ENCODE results near the gene CCDC198. TPM values are rescaled to one million over a fixed set of nuclear protein-coding genes. Genes with fewer than 3 reads are reported as not detected.

Gene CCDC198
- total RNA-seq, 1 donor = not detected

GRCh38 chr14:57491640-57492039 lies 2.0 kb downstream of the CCDC198 start:
- TF ChIP-seq CTCF (IDR thresholded peaks at IDR 0.05; ENCODE audit: insufficient read depth, low read length) = no peak
- DNase-seq (ENCODE audit: low read depth) = no peak
- no peak overlapping the region for H3K4me3 ChIP-seq (ENCODE audit: low read depth, low read length)

DNA sequence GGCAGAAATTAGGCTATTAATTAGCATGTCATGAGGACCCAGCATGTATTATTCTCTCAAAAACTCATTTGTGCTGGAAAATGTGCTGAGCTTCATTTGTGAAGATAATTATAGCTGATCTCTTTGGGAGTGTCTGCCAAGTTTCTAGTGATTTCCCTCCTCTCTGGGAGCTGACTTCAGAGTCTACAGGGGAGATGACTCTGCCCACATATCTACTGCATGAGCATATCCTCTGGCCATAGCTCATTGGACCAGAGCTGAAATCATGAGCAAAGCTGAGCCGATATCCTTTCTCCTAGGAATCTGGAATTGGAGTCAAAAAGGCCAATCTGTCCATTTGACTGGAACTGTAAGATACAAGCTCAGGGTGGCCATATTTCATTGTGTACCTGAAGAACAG lies 5.9 kb downstream of the CCDC198 start:
- peak; percentile 13 for DNase-seq (ENCODE audit: low read depth)
- no peak for TF ChIP-seq CTCF (IDR thresholded peaks at IDR 0.05; ENCODE audit: insufficient read depth, low read length)
- no peak overlapping the region for H3K4me3 ChIP-seq (ENCODE audit: low read depth, low read length)

GRCh38 chr14:57486767-57487379 lies 6.8 kb downstream of the CCDC198 start:
- H3K4me3 ChIP-seq (ENCODE audit: low read depth, low read length) = no peak overlapping the region
- peak; percentile 57 for DNase-seq (ENCODE audit: low read depth)
- peak; percentile 67 for TF ChIP-seq CTCF (IDR thresholded peaks at IDR 0.05; ENCODE audit: insufficient read depth, low read length)

GRCh38 chr14:57485635-57486034 lies 8.0 kb downstream of the CCDC198 start:
- H3K4me3 ChIP-seq (ENCODE audit: low read depth, low read length) = no peak overlapping the region
- no peak for TF ChIP-seq CTCF (IDR thresholded peaks at IDR 0.05; ENCODE audit: insufficient read depth, low read length)
- DNase-seq (ENCODE audit: low read depth) = no peak

DNA sequence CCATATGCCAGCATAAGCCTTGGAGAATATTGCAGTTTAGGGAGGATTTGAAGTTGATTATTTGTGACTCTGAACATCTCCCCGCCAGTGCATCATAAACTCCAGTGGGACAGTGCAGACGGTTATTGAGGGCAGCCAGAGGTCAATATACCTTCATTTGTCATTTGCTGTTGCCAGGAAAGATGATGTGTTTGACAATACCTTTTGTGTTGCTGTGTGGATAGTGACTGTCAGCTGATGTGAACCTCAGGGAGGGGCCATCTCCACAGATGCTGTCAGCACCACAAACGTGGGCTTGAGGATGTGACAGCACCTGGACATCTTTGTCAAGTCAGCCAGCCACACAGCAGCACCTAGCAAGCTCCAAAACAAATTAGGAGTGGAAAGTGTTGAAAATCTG lies 11.5 kb downstream of the CCDC198 start:
- H3K4me3 ChIP-seq (ENCODE audit: low read depth, low read length) = no peak overlapping the region
- no peak for TF ChIP-seq CTCF (IDR thresholded peaks at IDR 0.05; ENCODE audit: insufficient read depth, low read length)
- DNase-seq (ENCODE audit: low read depth) = no peak

GRCh38 chr14:57480051-57480450 lies 13.6 kb downstream of the CCDC198 start:
- no peak overlapping the region for H3K4me3 ChIP-seq (ENCODE audit: low read depth, low read length)
- no peak for DNase-seq (ENCODE audit: low read depth)
- TF ChIP-seq CTCF (IDR thresholded peaks at IDR 0.05; ENCODE audit: insufficient read depth, low read length) = no peak

GRCh38 chr14:57479197-57479596 lies 14.5 kb downstream of the CCDC198 start:
- no peak overlapping the region for H3K4me3 ChIP-seq (ENCODE audit: low read depth, low read length)
- no peak for TF ChIP-seq CTCF (IDR thresholded peaks at IDR 0.05; ENCODE audit: insufficient read depth, low read length)
- no peak for DNase-seq (ENCODE audit: low read depth)

Data from fibroblast of the aortic adventitia (primary cell).